NK-92 (cell line): ENCODE results near the gene CNOT1.
"Not testable (repeated sequence)": the region's sequence is repeated elsewhere in the genome, so short reads cannot be mapped to it uniquely, and the experiment has no call there.

Source experiments
- DNase-seq: peaks from one replicate; lab custom pipeline; 2025; ENCODE audit not compliant: unreplicated experiment; lab: John Stamatoyannopoulos, UW

The CNOT1 gene

GRCh38 chr16:58638148-58639036 is 8.8 kb upstream of the CNOT1 start:
- DNase-seq: no peak

- DNase-seq: not testable (repeated sequence)
Observed at GRCh38 chr16:58637021-58637420, 7.4 kb upstream of the CNOT1 start.

- DNase-seq: no peak
Observed at GRCh38 chr16:58636466-58636865, 6.8 kb upstream of the CNOT1 start.

- no peak for DNase-seq
Observed at GRCh38 chr16:58635502-58635901, 5.9 kb upstream of the CNOT1 start.

- DNase-seq: no peak
Observed at GRCh38 chr16:58634265-58634802, 4.7 kb upstream of the CNOT1 start.

- no peak for DNase-seq
Observed at GRCh38 chr16:58628845-58629732, 537 bp downstream of the CNOT1 start.

GRCh38 chr16:58624209-58624608 is 5.4 kb downstream of the CNOT1 start:
- DNase-seq: no peak

GRCh38 chr16:58620396-58620795 is 9.2 kb downstream of the CNOT1 start:
- no peak for DNase-seq

- DNase-seq: no peak
Observed at GRCh38 chr16:58615280-58615679, 14.3 kb downstream of the CNOT1 start.

GRCh38 chr16:58614860-58615259 is 14.8 kb downstream of the CNOT1 start:
- no peak for DNase-seq

GRCh38 chr16:58614212-58614611 is 15.4 kb downstream of the CNOT1 start:
- no peak for DNase-seq

- DNase-seq: not testable (repeated sequence)
Observed at GRCh38 chr16:58612965-58613364, 16.7 kb downstream of the CNOT1 start.

- no peak for DNase-seq
Observed at GRCh38 chr16:58608601-58609136, 21.0 kb downstream of the CNOT1 start.

- DNase-seq: no peak
Observed at GRCh38 chr16:58605562-58605961, 24.1 kb downstream of the CNOT1 start.

GRCh38 chr16:58591083-58591482 is 38.5 kb downstream of the CNOT1 start:
- DNase-seq: no peak

- no peak for DNase-seq
Observed at GRCh38 chr16:58589326-58589905, 40.2 kb downstream of the CNOT1 start.

GRCh38 chr16:58588406-58588805 is 41.2 kb downstream of the CNOT1 start:
- DNase-seq: no peak

GRCh38 chr16:58586340-58587030 is 43.1 kb downstream of the CNOT1 start:
- DNase-seq: no peak

GRCh38 chr16:58584831-58585505 is 44.7 kb downstream of the CNOT1 start:
- DNase-seq: no peak
